Pons (tissue), 1 donor: ENCODE measurements around the gene CTNND2.
A peak's percentile ranks its signal among the peaks of the same experiment; 100 is the strongest.
"Not testable (repeated sequence)": the region's sequence is repeated elsewhere in the genome, so short reads cannot be mapped to it uniquely, and the experiment has no call there.

Source experiments
- DNase-seq: peaks from one replicate; pipeline ENCODE4 v3.0.0-alpha.2; 2016; ENCODE audit warnings: low spot score

Gene CTNND2

GRCh38 chr5:11104210-11104609 is 800.0 kb downstream of the CTNND2 start:
- no peak for DNase-seq

- DNase-seq: no peak
Measured at GRCh38 chr5:11084111-11084510, 820.1 kb downstream of the CTNND2 start.

- no peak for DNase-seq
Measured at GRCh38 chr5:11082404-11082945, 821.8 kb downstream of the CTNND2 start.

GRCh38 chr5:11076945-11077613 is 827.2 kb downstream of the CTNND2 start:
- no peak for DNase-seq

- DNase-seq: peak; percentile 32
Measured at GRCh38 chr5:11075035-11075805, 829.0 kb downstream of the CTNND2 start.

- peak; percentile 68 for DNase-seq
Measured at GRCh38 chr5:11072568-11072967, 831.7 kb downstream of the CTNND2 start.

- DNase-seq: no peak
Measured at GRCh38 chr5:11072076-11072475, 832.2 kb downstream of the CTNND2 start.

- DNase-seq: no peak
Measured at GRCh38 chr5:11069041-11069440, 835.2 kb downstream of the CTNND2 start.

- not testable (repeated sequence) for DNase-seq
Measured at GRCh38 chr5:11065723-11066122, 838.5 kb downstream of the CTNND2 start.

- DNase-seq: no peak
Measured at GRCh38 chr5:11064763-11065450, 839.3 kb downstream of the CTNND2 start.

- no peak for DNase-seq
Measured at GRCh38 chr5:11062397-11062796, 841.8 kb downstream of the CTNND2 start.

GRCh38 chr5:11056560-11056959 is 847.7 kb downstream of the CTNND2 start:
- DNase-seq: no peak

GRCh38 chr5:11054014-11054413 is 850.2 kb downstream of the CTNND2 start:
- peak; percentile 41 for DNase-seq

- no peak for DNase-seq
Measured at GRCh38 chr5:11052871-11053270, 851.4 kb downstream of the CTNND2 start.

- peak; percentile 66 for DNase-seq
Measured at GRCh38 chr5:11050596-11051304, 853.5 kb downstream of the CTNND2 start.

GRCh38 chr5:11048760-11049159 is 855.5 kb downstream of the CTNND2 start:
- DNase-seq: no peak

GRCh38 chr5:11047625-11048024 is 856.6 kb downstream of the CTNND2 start:
- DNase-seq: no peak

GRCh38 chr5:11047030-11047429 is 857.2 kb downstream of the CTNND2 start:
- no peak for DNase-seq

- DNase-seq: peak; percentile 32
Measured at GRCh38 chr5:11046160-11046559, 858.1 kb downstream of the CTNND2 start.

GRCh38 chr5:11045411-11045810 is 858.8 kb downstream of the CTNND2 start:
- DNase-seq: no peak

GRCh38 chr5:11044581-11044980 is 859.7 kb downstream of the CTNND2 start:
- no peak for DNase-seq

- no peak for DNase-seq
Measured at GRCh38 chr5:11043881-11044280, 860.4 kb downstream of the CTNND2 start.
